Stimulated activated CD8-positive, alpha-beta memory T cell treated with anti-CD3 and anti-CD28 coated beads, Interleukin-7, amount 100 ng/mL, for 4 hours (primary cell): ENCODE results near the gene GLB1L.
"Not testable (repeated sequence)": the region's sequence is repeated elsewhere in the genome, so short reads cannot be mapped to it uniquely, and the experiment has no call there.

Source experiments
- DNase-seq, 2 donors: peaks; one replicate each; pipeline ENCODE4 v3.0.0-alpha.2; 2020; ENCODE audit warnings: low read depth in 2 of 2

The GLB1L gene

DNA sequence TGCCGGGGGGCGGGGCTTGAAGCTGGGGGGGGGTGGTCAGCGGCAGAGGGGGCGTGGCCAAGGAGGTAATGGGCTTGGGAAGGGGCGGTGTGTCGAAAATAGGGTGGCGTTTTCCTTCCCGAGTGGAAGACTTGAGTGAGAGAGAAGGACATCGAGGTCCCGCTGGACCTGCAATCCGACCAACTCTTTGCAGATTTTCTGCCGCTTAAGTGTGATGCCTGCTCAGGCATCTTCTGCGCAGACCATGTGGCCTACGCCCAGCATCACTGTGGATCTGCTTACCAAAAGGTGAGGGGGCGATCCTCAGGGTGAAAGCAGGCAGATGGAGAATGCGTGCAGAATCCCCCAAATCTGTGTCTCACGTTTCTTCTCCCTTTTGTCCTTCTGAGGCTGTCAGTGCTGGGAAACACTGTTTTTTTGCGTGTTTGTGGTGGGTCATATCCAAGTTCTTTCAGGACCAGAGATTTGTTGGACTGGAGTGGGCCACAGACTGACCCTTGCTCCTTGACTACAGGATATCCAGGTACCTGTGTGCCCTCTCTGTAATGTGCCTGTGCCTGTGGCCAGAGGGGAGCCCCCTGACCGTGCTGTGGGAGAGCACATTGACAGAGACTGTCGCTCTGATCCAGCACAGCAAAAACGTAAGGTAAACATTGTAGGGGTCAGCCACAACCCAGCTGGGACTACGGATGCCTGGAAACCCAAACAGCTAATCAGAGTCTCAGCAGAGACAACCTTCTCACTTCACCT, 37.9 kb downstream of the GLB1L start:
- no peak for DNase-seq

DNA sequence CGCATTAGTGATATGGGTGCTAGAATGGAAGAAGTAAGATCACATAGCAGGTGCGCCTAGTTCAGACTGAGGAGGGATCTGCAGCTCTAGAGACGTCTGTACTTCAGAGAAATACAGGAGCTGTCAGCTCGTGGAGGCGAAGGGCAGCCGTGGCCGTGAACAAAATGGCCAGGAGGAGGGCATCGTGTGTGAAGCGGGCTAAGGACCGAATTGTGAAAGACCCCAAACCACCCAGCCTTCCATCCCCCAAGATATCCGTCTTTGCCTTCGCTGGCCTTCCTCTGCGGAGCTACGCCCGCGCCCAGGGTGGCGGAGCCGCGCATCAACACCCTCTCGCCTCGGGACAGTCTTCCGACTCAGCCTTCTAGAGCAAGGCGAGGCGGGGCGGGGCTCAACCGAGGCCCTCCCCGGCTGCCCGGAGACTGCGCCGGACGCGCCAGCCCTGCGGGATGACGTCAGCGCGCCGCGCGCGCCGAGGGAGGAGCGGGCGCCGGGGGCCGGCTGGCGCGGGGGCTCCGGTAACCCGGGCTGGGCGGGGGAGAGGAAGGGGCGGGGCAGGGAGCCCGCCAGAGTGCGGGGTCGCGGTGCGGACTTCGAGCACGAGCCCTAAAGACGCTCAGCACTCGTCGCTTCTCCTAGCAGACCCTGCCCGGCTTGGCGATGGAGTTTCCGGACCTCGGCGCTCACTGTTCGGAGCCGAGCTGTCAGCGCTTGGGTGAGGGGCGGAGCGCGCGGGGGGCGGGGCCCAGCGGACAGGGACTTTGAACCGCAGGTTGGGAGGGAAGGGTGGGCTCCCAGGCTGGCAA, 38.7 kb downstream of the GLB1L start, which contains the start of gene ZFAND2B:
Gene ZFAND2B, plus strand, starts transcription at position 455 of the 806 bp plus-strand sequence. Its CDS starts 206 bp downstream, at position 661.
- peak; percentile 83 to 93 for DNase-seq

DNA sequence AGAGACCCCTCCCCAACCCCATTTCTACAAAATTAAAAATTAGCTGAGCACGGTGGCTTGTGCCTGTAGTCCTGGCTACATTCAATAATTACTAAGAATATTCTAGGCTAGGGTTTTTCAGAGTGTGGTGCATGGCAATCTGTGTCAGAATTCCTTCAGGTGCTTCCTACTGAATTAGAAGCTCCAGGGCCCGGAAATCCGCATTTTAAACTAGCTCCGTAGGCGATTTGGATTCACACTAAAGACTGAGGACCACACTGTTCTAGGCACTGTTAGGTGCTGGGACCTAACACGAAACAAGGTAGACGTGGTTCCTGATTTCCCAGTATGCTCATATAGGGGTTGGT, 39.3 kb downstream of the GLB1L start:
- DNase-seq, result no peak

DNA sequence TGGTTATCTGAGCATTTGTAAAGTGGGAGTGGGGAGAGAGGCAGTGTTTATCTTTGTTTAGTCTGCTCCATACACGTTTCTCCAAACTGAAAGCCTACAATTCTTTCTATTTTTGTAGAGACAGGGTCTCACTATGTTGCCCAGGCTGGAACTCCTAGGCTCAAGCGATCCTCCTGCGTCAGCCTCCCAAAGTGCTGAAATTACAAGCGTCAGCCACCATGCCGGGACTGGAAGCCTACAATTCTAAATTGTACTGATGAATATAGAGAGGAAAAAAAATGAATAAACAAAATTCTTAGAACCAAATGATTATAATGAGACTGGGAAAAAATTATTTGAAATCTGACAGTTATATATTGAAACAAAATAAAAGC, 40.1 kb downstream of the GLB1L start:
- no peak for DNase-seq

DNA sequence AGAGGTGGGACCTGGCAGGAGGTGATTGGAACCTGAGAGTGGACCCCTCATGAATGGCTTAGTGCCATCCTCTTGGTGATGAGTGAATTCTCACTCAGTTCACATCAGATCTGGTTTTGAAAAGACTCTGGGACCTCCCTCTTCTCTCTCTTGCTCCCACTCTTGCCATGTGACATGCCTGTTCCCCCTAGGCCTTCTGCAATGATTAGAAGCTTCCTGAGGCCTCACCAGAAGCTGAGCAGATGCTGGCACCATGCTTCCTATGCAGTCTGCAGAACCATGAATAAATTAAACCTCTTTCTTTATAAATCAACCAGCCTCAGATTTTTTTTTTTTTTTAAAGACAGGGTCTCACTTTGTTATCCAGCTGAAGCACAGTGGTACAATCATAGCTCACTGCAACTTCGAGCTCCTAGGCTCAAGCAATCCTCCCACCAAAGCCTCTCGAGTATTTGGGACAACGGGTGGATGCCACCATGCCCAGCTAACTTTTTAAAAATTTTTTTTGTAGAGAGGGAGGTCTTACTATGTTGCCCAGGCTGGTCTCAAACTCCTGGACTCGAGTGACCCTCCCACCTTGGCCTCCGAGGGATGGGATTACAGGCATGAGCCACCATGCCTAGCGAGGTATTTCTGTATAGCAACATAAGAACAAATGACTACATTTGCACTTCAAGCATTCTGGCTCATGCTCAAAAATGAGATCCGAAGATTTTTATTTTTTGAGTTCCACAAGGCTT, 40.6 kb downstream of the GLB1L start:
- no peak for DNase-seq

DNA sequence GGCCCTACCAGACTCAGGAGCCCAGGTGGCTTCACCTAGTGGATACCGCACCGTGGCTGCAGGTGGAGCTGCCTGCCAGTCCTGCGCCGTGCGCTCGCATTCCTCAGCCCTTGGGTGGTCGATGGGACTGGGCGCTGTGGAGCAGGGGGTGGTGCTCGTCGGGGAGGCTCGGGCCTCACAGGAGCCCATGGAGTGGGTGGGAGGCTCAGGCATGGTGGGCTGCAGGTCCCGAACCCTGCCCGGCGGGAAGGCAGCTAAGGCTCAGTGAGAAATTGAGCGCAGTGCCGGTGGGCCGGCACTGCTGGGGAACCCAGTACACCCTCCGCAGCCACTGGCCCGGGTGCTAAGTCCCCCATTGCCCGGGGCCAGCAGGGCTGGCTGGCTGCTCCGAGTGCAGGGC, 43.9 kb downstream of the GLB1L start:
- not testable (repeated sequence) for DNase-seq

DNA sequence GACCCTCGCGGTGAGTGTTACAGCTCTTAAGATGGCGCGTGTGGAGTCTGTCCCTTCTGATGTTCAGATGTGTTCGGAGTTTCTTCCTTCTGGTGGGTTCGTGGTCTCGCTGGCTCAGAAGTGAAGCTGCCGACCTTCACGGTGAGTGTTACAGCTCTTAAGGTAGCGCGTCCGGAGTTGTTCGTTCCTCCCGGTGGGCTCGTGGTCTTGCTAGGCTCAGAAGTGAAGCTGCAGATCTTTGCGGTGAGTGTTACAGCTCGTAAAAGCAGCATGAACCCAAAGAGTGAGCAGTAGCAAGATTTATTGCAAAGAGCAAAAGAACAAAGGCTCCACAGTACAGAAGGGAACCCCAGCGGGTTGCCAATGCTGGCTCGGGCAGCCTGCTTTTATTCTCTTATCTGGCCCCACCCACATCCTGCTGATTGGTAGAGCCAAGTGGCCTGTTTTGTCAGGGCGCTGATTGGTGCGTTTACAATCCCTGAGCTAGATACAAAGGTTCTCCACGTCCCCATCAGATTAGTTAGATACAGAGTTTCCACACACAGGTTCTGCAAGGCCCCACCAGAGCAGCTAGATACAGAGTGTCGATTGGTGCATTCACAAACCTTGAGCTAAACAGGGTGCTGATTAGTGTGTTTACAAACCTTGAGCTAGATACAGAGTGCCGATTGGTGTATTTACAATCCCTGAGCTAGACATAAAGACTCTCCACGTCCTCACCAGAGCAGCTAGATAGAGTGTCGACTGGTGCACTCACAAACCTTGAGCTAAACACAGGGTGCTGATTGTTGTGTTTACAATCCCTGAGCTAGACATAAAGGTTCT, 44.5 kb downstream of the GLB1L start:
- not testable (repeated sequence) for DNase-seq

DNA sequence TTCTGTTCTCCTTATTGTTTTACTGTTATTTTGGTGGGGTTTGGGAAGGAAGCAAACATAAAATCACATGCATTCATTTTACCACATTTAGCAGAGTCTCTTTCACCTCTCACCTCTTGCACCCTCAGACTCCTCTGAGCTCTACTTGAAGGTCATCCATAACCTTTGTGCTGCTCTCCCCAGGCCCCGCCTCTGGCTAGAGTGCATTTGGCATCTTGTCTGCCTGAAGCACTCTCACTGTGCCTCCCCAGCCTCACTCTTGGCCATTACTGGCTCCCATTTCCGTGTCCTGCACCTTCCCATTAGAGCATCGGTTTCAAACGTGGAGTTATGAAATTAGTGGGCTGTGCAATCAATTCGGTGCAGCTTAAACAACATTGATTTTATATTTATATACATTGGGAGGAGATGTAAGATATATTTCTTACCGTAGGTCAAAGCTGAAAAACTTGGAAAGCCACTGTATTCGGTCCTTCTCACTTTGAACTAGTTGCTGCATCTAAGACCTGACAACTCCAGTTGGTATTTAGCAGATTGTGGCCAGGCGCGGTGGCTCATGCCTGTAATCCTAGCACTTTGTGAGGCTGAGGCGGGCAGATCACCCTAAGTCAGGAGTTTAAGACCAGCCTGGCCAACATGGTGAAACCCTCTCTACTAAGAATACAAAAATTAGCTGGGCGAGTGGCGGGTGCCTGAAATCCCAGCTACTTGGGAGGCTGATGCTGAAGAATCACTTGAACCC, 45.6 kb downstream of the GLB1L start:
- no peak for DNase-seq

DNA sequence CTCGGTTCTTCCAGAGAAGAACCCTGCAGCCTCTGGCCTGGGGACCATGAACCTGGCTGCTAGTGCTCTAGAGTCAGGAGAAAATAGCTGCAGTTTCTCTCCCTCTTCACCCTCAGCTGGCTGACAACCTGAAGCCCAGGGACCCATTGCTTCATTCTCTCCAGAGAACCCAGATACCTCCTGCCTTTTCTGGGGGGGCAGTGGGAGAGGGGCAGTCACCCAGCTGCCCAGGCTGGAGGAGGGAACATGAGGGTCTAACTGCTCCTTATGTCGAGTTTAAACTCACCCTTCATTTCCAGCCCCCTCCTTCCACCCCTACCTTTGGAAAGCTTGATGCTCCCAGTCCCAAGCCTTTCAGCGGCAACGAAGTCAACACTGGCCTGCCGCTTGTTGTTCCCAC, 46.3 kb downstream of the GLB1L start:
- no peak for DNase-seq

DNA sequence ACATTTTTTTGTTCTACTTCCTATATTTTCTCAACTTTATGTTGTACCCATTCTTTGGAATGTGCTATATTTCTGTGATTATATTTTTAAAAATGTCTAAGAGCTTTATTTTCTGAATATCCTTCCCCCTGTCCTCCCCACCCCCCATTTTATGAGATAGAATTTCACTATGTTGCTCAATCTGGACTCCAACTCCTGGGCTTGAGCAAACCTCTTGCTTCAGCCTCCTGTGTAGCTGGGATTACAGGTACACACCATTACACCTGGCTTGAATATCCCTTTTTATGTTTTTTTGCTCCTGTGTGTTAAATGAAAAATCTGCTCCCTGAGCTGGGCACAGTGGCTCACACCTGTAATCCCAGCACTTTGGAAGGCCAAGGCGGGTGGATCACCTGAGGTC, 47.9 kb downstream of the GLB1L start:
- no peak for DNase-seq

DNA sequence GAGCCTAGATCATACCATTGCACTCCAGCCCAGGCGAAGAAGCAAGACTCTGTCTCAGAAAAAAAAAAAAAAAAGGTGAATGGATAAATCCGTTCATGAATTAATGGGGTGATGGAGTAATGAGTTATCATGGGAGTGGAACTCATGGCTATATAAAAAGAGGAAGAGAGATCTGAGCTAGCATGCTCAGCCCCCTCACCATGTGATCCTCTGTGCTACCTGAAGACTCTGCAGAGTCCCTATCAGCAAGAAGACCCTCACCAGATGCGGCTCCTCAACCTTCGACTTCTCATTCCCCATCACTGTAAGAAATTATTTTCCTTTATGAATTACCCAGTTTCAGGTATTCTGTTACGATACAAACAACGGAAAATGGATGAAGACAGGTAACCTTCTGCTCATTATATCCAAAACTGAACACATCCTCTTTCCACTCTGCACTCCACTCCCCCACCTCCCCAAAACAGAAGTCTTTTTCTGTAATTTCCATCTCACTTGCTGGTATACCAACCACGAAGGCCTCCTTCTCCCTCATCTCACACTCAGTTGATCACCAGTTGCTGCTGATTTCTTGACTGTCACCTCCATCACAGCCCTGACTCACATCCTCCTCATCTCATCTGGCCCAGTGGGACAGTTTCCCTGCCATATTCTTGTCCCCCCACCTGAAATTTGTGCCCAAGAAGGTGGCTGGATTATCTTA, 58.3 kb downstream of the GLB1L start:
- DNase-seq, result no peak
